IMR-90 (cell line): Measurements from ENCODE around the gene NPTX1.

Experiments
- BHLHE40 ChIP-seq: fragments of 150-350 bp; IDR thresholded peaks from 2 replicates; pipeline ENCODE4 v1.6.1; 2016; ENCODE audit warnings: mild to moderate bottlenecking, low read depth, low read length
- CTCF ChIP-seq: conservative IDR thresholded peaks from 2 replicates; pipeline ENCODE4 v1.5.1; 2012; ENCODE audit warnings: mild to moderate bottlenecking, low read depth, low read length, improper control_type of control experiment
- RAD21 ChIP-seq: IDR thresholded peaks from 2 replicates; pipeline ENCODE4 v1.6.1; 2012; ENCODE audit warnings: low read length, improper control_type of control experiment
- RFX5 ChIP-seq: IDR thresholded peaks from 2 replicates; pipeline ENCODE4 v1.8.0; 2012; ENCODE audit warnings: low read depth, mild to moderate bottlenecking, low read length, moderate library complexity

- TF ChIP-seq CTCF (no peak), RAD21 (no peak), RFX5 (no peak), BHLHE40 (no peak)
Measured at GRCh38 chr17:80432961-80433550, 43.4 kb downstream of the NPTX1 start.
